Measurements from ENCODE around the gene RAP1GAP. TPM values are rescaled to one million over a fixed set of nuclear protein-coding genes. Genes with fewer than 3 reads are reported as not detected.

Gene RAP1GAP
- total and polyA plus RNA-seq, 9 of the 15 experiments (the other 6 are each of a cell fraction or from before 2014, with no cell fraction given), result 0.29 to 30.2 (median 19.2) TPM

- TF ChIP-seq MITF (IDR thresholded peaks at IDR 0.05), result peak; percentile 44; the same call in 1 of the 2 replicates
- TF ChIP-seq ZNF436 (CRISPR knock-in tag; IDR thresholded peaks at IDR 0.05), result no peak
- TF ChIP-seq HES1 (IDR thresholded peaks at IDR 0.05; ENCODE audit: low read depth), result no peak
- no peak for TF ChIP-seq ZNF444 (CRISPR knock-in tag; IDR thresholded peaks at IDR 0.05)
- TF ChIP-seq ZNF146 (CRISPR knock-in tag; IDR thresholded peaks at IDR 0.05; ENCODE audit: unreplicated experiment), result no peak
- no peak for TF ChIP-seq TCFL5 (CRISPR knock-in tag; conservative IDR thresholded peaks at IDR 0.05)
- no peak for TF ChIP-seq ZNF121 (CRISPR knock-in tag; conservative IDR thresholded peaks at IDR 0.05)
- TF ChIP-seq SMC3 (conservative IDR thresholded peaks at IDR 0.05; ENCODE audit: insufficient read depth, low read depth, low read length), result 0 out of 2 replicates have a peak, but pooled peaks have one; percentile 5
- no peak; the same call in 1 of the 2 replicates for TF ChIP-seq CREB1 (IDR thresholded peaks at IDR 0.05)
- TF ChIP-seq CREB1 (CRISPR knock-in tag; IDR thresholded peaks at IDR 0.05), result peak; percentile 50
- TF ChIP-seq EWSR1 (IDR thresholded peaks at IDR 0.05; ENCODE audit: borderline replicate concordance, low read depth, partially characterized antibody), result no peak
- TF ChIP-seq EP300 (IDR thresholded peaks at IDR 0.05; ENCODE audit: low read length), result no peak
- 0 out of 2 replicates have a peak, but pooled peaks have one; percentile 17 for TF ChIP-seq JUND (IDR thresholded peaks at IDR 0.05; ENCODE audit: borderline replicate concordance, low read depth, low read length)
- TF ChIP-seq JUND (tag; IDR thresholded peaks at IDR 0.05; ENCODE audit: borderline replicate concordance, low read depth, low read length), result peak; percentile 27; the same call in 1 of the 3 replicates
- no peak for TF ChIP-seq ZNF512 (tag; IDR thresholded peaks at IDR 0.05)
- peak; percentile 39 to 60 (median 54); a peak in 4 of 6 replicates for TF ChIP-seq CTCF (IDR thresholded peaks at IDR 0.05 in 2 of 3, conservative IDR thresholded peaks at IDR 0.05 in 1 of 3; ENCODE audit: insufficient read depth in 2 of 3, low read depth in 1 of 3, low read length in 3 of 3)
- TF ChIP-seq RFX7 (CRISPR knock-in tag; IDR thresholded peaks at IDR 0.05), result no peak
- no peak for TF ChIP-seq ZNF133 (CRISPR knock-in tag; IDR thresholded peaks at IDR 0.05)
- no peak for TF ChIP-seq TAF15 (IDR thresholded peaks at IDR 0.05; ENCODE audit: low read depth, low read length)
- TF ChIP-seq NFRKB (IDR thresholded peaks at IDR 0.05; ENCODE audit: low read depth), result peak; percentile 67; the same call in 1 of the 2 replicates
- TF ChIP-seq PHB (CRISPR knock-in tag; IDR thresholded peaks at IDR 0.05), result peak; percentile 81; the same call in 1 of the 2 replicates
- no peak for TF ChIP-seq NCOA2 (IDR thresholded peaks at IDR 0.05; ENCODE audit: partially characterized antibody in 2 of 2)
- TF ChIP-seq ZFP36 (IDR thresholded peaks at IDR 0.05; ENCODE audit: low read depth, low read length, partially characterized antibody), result peak; percentile 53
- peak; percentile 94 for TF ChIP-seq CTBP1 (IDR thresholded peaks at IDR 0.05; ENCODE audit: borderline replicate concordance)
These were observed at the start of gene RAP1GAP (continued) for GRCh38 chr1:21669258-21670058.

Data from K562 (cell line).